ENCODE data around the gene DYRK3. TPM values are rescaled to one million over a fixed set of nuclear protein-coding genes. Genes with fewer than 3 reads are reported as not detected.

The DYRK3 gene
- total and polyA plus RNA-seq, 9 of the 15 experiments (the other 6 are each of a cell fraction or from before 2014, with no cell fraction given): 4.5 to 33.7 (median 25.7) TPM

GRCh38 chr1:206685769-206686477, 50.6 kb downstream of the DYRK3 start (continued):
- no peak; the same call in 1 of the 2 replicates for TF ChIP-seq ARID4B (CRISPR knock-in tag; IDR thresholded peaks at IDR 0.05)
- no peak for TF ChIP-seq ZNF431 (CRISPR knock-in tag; IDR thresholded peaks at IDR 0.05)
- peak; percentile 29; the same call in 1 of the 2 replicates for TF ChIP-seq CTBP1 (IDR thresholded peaks at IDR 0.05; ENCODE audit: borderline replicate concordance)
- TF ChIP-seq ZNF76 (CRISPR knock-in tag; IDR thresholded peaks at IDR 0.05; ENCODE audit: borderline replicate concordance): no peak
- TF ChIP-seq YY1 (IDR thresholded peaks at IDR 0.05; ENCODE audit: borderline replicate concordance in 1 of 3, control insufficient read depth in 1 of 3, extremely low read depth in 1 of 3, insufficient read depth in 3 of 3, insufficient read length in 1 of 3, insufficient replicate concordance in 2 of 3, low read depth in 1 of 3, low read length in 2 of 3): peak in 1 of 3 experiments; percentile 67
- no peak for TF ChIP-seq SMARCA5 (IDR thresholded peaks at IDR 0.05)
- no peak for TF ChIP-seq ZC3H11A (IDR thresholded peaks at IDR 0.05; ENCODE audit: low read depth, low read length)
- TF ChIP-seq SRSF3 (IDR thresholded peaks at IDR 0.05; ENCODE audit: insufficient read depth, low read length): no peak
- TF ChIP-seq TEAD1 (CRISPR knock-in tag; IDR thresholded peaks at IDR 0.05): peak in 1 of 2 experiments; percentile 79; a peak in 1 of 4 replicates
- no peak for TF ChIP-seq ZNF280A (IDR thresholded peaks at IDR 0.05; ENCODE audit: low read depth, partially characterized antibody)
- no peak for TF ChIP-seq NFE2L1 (tag; IDR thresholded peaks at IDR 0.05; ENCODE audit: borderline replicate concordance, low read depth)
- TF ChIP-seq XRCC3 (IDR thresholded peaks at IDR 0.05): no peak
- 0 out of 2 replicates have a peak, but pooled peaks have one; percentile 54 for TF ChIP-seq ZNF165 (CRISPR knock-in tag; IDR thresholded peaks at IDR 0.05; ENCODE audit: borderline replicate concordance)
- no peak for TF ChIP-seq ZNF655 (CRISPR knock-in tag; IDR thresholded peaks at IDR 0.05)
- TF ChIP-seq TFE3 (CRISPR knock-in tag; IDR thresholded peaks at IDR 0.05): no peak
- TF ChIP-seq TFAP4 (CRISPR knock-in tag; IDR thresholded peaks at IDR 0.05; ENCODE audit: borderline replicate concordance): peak; percentile 55; the same call in 1 of the 2 replicates
